ENCODE measurements around the gene PRDM11. TPM values are rescaled to one million over a fixed set of nuclear protein-coding genes. Genes with fewer than 3 reads are reported as not detected.

PRDM11 gene
- total and polyA plus RNA-seq, 9 donors: 8.7 to 45.4 (median 28.9) TPM

- no peaks in the 10 kb centered on the region for H3K36me3 ChIP-seq
- intact Hi-C loops (cut with DNase I): loop anchor here in 1 of 4 donors (5.0 kb wide), 2 partner anchors 34 to 36 kb away; partner anchors contain the start of gene PRDM11
- 33 to 39% (median 36%) methylated on average over 20 to 25 of the region's 25 CpGs for WGBS, 3 donors
- peaks cover 17% of the 10 kb centered on the region for H3K4me1 ChIP-seq (ENCODE audit: insufficient read depth)
- DNase-seq: peak in 1 of 5 donors; percentile 36
- H3K4me3 ChIP-seq: peak overlapping the region; percentile 65
- no peaks in the 10 kb centered on the region for H3K27me3 ChIP-seq
- TF ChIP-seq EP300 (IDR thresholded peaks at IDR 0.05) (no peak), POLR2A (IDR thresholded peaks at IDR 0.05) (no peak), CTCF (IDR thresholded peaks at IDR 0.05) (no peak)
- no peaks in the 10 kb centered on the region for H3K9me3 ChIP-seq
- H3K27ac ChIP-seq: peak overlapping the region; percentile 82 to 91
These were observed 34.9 kb downstream of the PRDM11 start for GRCh38 chr11:45181193-45181888.

GRCh38 chr11:45181889-45182550 is 35.6 kb downstream of the PRDM11 start:
- Histone ChIP-seq H3K27me3 (no peaks in the 10 kb centered on the region), H3K36me3 (no peaks in the 10 kb centered on the region), H3K4me1 (ENCODE audit: insufficient read depth) (peaks cover 14% of the 10 kb centered on the region), H3K4me3 (peak overlapping the region; percentile 65), H3K27ac (peak overlapping the region in 1 of 2 donors; percentile 82), H3K9me3 (no peaks in the 10 kb centered on the region)
- intact Hi-C loops (cut with DNase I): loop anchor here in 1 of 4 donors (5.0 kb wide), 2 partner anchors 35 kb away; partner anchors contain the start of gene PRDM11
- no peak for DNase-seq
- 86 to 87% (median 87%) methylated on average over 14 of the region's 14 CpGs for WGBS, 3 donors
- TF ChIP-seq POLR2A (IDR thresholded peaks at IDR 0.05): no peak
- TF ChIP-seq CTCF (IDR thresholded peaks at IDR 0.05): no peak
- no peak for TF ChIP-seq EP300 (IDR thresholded peaks at IDR 0.05)

GRCh38 chr11:45182902-45183301 is 36.5 kb downstream of the PRDM11 start:
- Histone ChIP-seq H3K4me3 (no peak overlapping the region), H3K9me3 (no peaks in the 10 kb centered on the region), H3K36me3 (no peaks in the 10 kb centered on the region), H3K27me3 (no peaks in the 10 kb centered on the region), H3K4me1 (ENCODE audit: insufficient read depth) (peaks cover 12% of the 10 kb centered on the region), H3K27ac (no peak overlapping the region)
- intact Hi-C loops (cut with DNase I): loop anchor here in 1 of 4 donors (5.0 kb wide), 2 partner anchors 34 to 36 kb away; partner anchors contain the start of gene PRDM11
- 91 to 94% (median 94%) methylated on average over 14 of the region's 14 CpGs for WGBS, 3 donors
- TF ChIP-seq CTCF (IDR thresholded peaks at IDR 0.05) (peak in 1 of 3 donors; percentile 25), POLR2A (IDR thresholded peaks at IDR 0.05) (no peak), EP300 (IDR thresholded peaks at IDR 0.05) (no peak)
- peak in 1 of 5 donors; percentile 45 for DNase-seq

- H3K4me1 ChIP-seq (ENCODE audit: insufficient read depth): peaks cover 12% of the 10 kb centered on the region
- H3K9me3 ChIP-seq: no peaks in the 10 kb centered on the region
- TF ChIP-seq POLR2A (IDR thresholded peaks at IDR 0.05) (no peak), EP300 (IDR thresholded peaks at IDR 0.05) (no peak), CTCF (IDR thresholded peaks at IDR 0.05) (no peak)
- H3K36me3 ChIP-seq: no peaks in the 10 kb centered on the region
- 93 to 97% (median 97%) methylated on average over 2 of the region's 2 CpGs for WGBS, 3 donors
- H3K27me3 ChIP-seq: no peaks in the 10 kb centered on the region
- no peak overlapping the region for H3K4me3 ChIP-seq
- no peak overlapping the region for H3K27ac ChIP-seq
- intact Hi-C loops (cut with DNase I): loop anchor here in 1 of 4 donors (5.0 kb wide), 2 partner anchors 33 to 37 kb away; partner anchors contain the start of gene PRDM11
- no peak for DNase-seq
These were observed 38.2 kb downstream of the PRDM11 start for GRCh38 chr11:45184640-45185039.
